Psoas muscle (tissue), 8 donors: ENCODE measurements around the gene NRIP1. TPM values are rescaled to one million over a fixed set of nuclear protein-coding genes. Genes with fewer than 3 reads are reported as not detected.

ENCODE experiments used
- ATAC-seq, 4 donors: fragments of 200-7000 bp; cut with Tn5 transposase; one replicate each; pipeline ENCODE4 v1.9.1; 2020; ENCODE audit warnings: moderate library complexity in 3 of 4, mild to moderate bottlenecking in 2 of 4
- DNase-seq, 2 donors: peaks; one replicate each; pipeline ENCODE4 v3.0.0-alpha.2; 2020
- H3K27ac ChIP-seq: fragments of 200-600 bp; one replicate; pipeline ENCODE4 v1.8.0; 2022
- H3K27me3 ChIP-seq, 3 donors: fragments of 200-600 bp in 1 of 3; one replicate each; pipeline versions ENCODE4 v1.6.1 to v1.8.0; 2013 to 2022; ENCODE audit warnings: low read length in 2 of 3, mild to moderate bottlenecking in 2 of 3, moderate library complexity in 1 of 3; ENCODE audit not compliant: insufficient read depth in 3 of 3
- H3K36me3 ChIP-seq, 2 donors: fragments of 200-600 bp in 1 of 2; one replicate each; pipeline versions ENCODE4 v1.6.1 to v1.8.0; 2013 to 2022; ENCODE audit warnings: low read depth in 1 of 2, mild to moderate bottlenecking in 1 of 2, moderate library complexity in 1 of 2; ENCODE audit not compliant: insufficient read depth in 1 of 2
- H3K4me1 ChIP-seq: fragments of 200-600 bp; one replicate; pipeline ENCODE4 v1.8.0; 2022
- H3K4me3 ChIP-seq: fragments of 200-600 bp; one replicate; pipeline ENCODE4 v1.8.0; 2022; ENCODE audit warnings: mild to moderate bottlenecking
- H3K9me3 ChIP-seq: fragments of 200-600 bp; one replicate; pipeline ENCODE4 v1.8.0; 2022
- CTCF ChIP-seq: fragments of 200-600 bp; IDR thresholded peaks from one replicate; pipeline ENCODE4 v1.8.0; 2022; ENCODE audit warnings: antibody characterized with exemption
- WGBS, 3 donors: extraction: QIAGEN DNeasy Blood & Tissue Kit; methylation state at CpG; one replicate each; pipeline versions ENCODE4 v1.1.6 to v1.1.7; 2013; 5-methylcytosine and 5-hydroxymethylcytosine counted together
- intact Hi-C, 2 donors: fragments of 100-400 bp; cut with DNase I; formaldehyde crosslinking; loops; one replicate each; pipeline versions ENCODE4 v1.11.0 to v1.14.2; 2022
- polyA plus RNA-seq, 3 donors: library from polyadenylated mRNA; stranded (reverse); fragments of 200-250 nt; gene quantifications; one replicate each; pipeline ENCODE4 v1.2.3, GENCODE V29; 2013
- total RNA-seq, 4 donors: library from RNA; stranded (reverse); fragmentation: NEBNext Ultra II Directional in 2 of 4; extraction: Animal tissue kit (Norgen Biotek cat#: 25700) in 2 of 4; gene quantifications; one replicate each; pipeline versions ENCODE4 v1.2.1 to v1.2.4, GENCODE V29; 2021 to 2023
- donor health status: healthy with polysubstance abuse.
- donor health status: DM: no; HTN: no; CAD: no; lungs with moderate emphysema.
- donor health status: Bipolar disorder and iron deficiency.
- donor health status: healthy.
- donor health status: DM: yes; HTN: yes; CAD: no.
- donor health status: DM: no; HTN: no; CAD: no.
- donor health status: DM: no; HTN: no; CAD: no.
- donor health status: DM: yes; HTN: yes; CAD: no.

NRIP1 gene
- total and polyA plus RNA-seq, 7 donors: 12.1 to 137 (median 42.8) TPM

GRCh38 chr21:15061279-15061678 is 3.5 kb downstream of the NRIP1 start:
- WGBS, 3 donors: 37 to 58% (median 45%) methylated on average over 4 of the region's 4 CpGs
- intact Hi-C loops: loop anchor here in 1 of 2 donors (5.0 to 10.0 kb wide), 2 partner anchors 196 to 421 kb away; no protein-coding TSS in a partner anchor
- DNase-seq (no peak), ATAC-seq (no peak)
- Histone ChIP-seq H3K4me1 (peaks cover 69% of the 10 kb centered on the region), H3K4me3 (peak overlapping the region; percentile 83), H3K27me3 (no peaks in the 10 kb centered on the region), H3K9me3 (no peaks in the 10 kb centered on the region), H3K36me3 (no peaks in the 10 kb centered on the region), H3K27ac (peak overlapping the region; percentile 43)
- no peak for TF ChIP-seq CTCF

GRCh38 chr21:15060543-15061175 is 4.1 kb downstream of the NRIP1 start:
- Histone ChIP-seq H3K27me3 (no peaks in the 10 kb centered on the region), H3K36me3 (no peaks in the 10 kb centered on the region), H3K27ac (peak overlapping the region; percentile 43), H3K4me3 (peak overlapping the region; percentile 83), H3K9me3 (no peaks in the 10 kb centered on the region), H3K4me1 (peaks cover 74% of the 10 kb centered on the region)
- intact Hi-C loops: loop anchor here in 1 of 2 donors (5.0 to 10.0 kb wide), 2 partner anchors 196 to 422 kb away; no protein-coding TSS in a partner anchor
- ATAC-seq (no peak), DNase-seq (no peak)
- TF ChIP-seq CTCF: no peak
- 12 to 20% (median 16%) methylated on average over 2 of the region's 2 CpGs for WGBS, 3 donors

DNA sequence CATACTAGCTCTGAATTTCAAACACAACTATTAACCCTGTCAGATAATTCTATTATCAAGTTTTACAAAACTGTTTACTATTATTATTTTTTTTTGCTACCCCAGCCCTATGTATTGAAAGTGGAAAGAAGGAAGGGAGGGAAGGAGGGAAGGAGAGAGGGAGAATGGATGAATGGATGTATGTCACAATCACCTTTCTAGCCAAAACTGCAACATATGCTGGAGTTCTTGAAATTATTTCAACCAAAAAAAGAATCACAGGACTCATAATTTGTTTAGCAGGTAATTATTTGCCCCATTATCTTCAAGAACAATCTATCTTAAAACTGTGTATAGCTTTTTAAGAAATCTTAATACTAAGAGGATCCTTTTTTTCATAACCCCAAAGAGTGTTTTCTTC is 5.4 kb downstream of the NRIP1 start:
- no peak for TF ChIP-seq CTCF
- no peaks in the 10 kb centered on the region for H3K9me3 ChIP-seq
- peaks cover 86% of the 10 kb centered on the region for H3K4me1 ChIP-seq

DNA sequence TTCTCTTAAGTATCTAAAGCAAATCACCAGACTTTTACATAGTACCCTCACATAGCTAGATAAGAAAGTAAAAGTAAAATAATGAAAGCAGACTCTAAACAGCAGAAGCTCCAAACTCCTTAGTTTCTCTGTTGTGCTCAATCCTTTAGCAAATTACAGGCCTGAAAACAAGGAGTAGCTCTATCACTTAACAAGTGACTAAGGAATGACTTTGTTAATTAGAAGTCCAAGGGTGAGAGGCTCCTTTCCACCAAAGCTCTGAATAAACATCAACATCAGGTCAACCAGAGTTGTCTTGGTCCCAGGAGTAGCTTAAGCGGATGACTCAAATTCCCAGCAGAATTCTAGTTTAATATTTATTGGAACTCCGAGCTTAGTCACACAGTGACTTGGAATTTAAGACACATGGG is 5.9 kb downstream of the NRIP1 start:
- intact Hi-C loops: loop anchor here in 1 of 2 donors (5.0 to 10.0 kb wide), 2 partner anchors 84 to 163 kb away; no protein-coding TSS in a partner anchor
- Histone ChIP-seq H3K36me3 (no peaks in the 10 kb centered on the region), H3K4me1 (peaks cover 92% of the 10 kb centered on the region), H3K27me3 (no peaks in the 10 kb centered on the region), H3K27ac (peak overlapping the region; percentile 34), H3K9me3 (no peaks in the 10 kb centered on the region), H3K4me3 (peak overlapping the region; percentile 29)
- DNase-seq: no peak
- peak; percentile 25 to 70 (median 32) for ATAC-seq
- no peak for TF ChIP-seq CTCF
- WGBS, 3 donors: 17 to 41% (median 25%) methylated on average over 2 of the region's 2 CpGs

More for the DNA sequence above, 5.4 kb downstream of the NRIP1 start:
- Histone ChIP-seq H3K27me3 (no peaks in the 10 kb centered on the region), H3K36me3 (no peaks in the 10 kb centered on the region), H3K27ac (peak overlapping the region; percentile 34), H3K4me3 (peak overlapping the region; percentile 29)
- no peak for ATAC-seq
- DNase-seq: no peak
- intact Hi-C loops: loop anchor here in 1 of 2 donors (5.0 to 10.0 kb wide), 2 partner anchors 85 to 163 kb away; no protein-coding TSS in a partner anchor
